Activated CD8-positive, alpha-beta memory T cell treated with anti-CD3 and anti-CD28 coated beads for 1 hour (primary cell): ENCODE data around the gene SPACA9.

Source experiments
- DNase-seq, 2 donors: peaks; one replicate each; pipeline ENCODE4 v3.0.0-alpha.2; 2020; ENCODE audit warnings: low read depth in 1 of 2; ENCODE audit errors: extremely low read depth in 1 of 2

SPACA9 gene

DNA sequence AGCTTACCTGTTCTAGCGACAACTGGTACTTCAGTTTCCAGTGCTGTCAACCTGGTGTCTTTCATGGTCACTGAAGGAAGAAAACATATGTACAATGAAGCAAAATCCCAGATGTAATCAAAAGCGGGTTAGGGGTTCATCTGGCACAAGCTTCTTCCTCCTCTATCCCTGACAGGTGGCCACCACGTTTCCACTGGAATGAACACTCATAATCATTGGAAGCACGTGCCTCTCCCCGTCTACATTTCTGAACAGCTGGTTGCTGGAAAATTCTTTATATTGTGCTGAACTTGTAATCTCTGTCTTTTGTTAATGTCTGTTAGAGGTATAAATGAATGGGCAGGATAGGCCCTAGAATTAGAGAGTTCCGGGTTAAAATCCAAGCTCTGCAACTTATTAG, 56.3 kb downstream of the SPACA9 start:
- DNase-seq = no peak

GRCh38 chr9:132937463-132937901, 58.8 kb downstream of the SPACA9 start:
- no peak for DNase-seq

DNA sequence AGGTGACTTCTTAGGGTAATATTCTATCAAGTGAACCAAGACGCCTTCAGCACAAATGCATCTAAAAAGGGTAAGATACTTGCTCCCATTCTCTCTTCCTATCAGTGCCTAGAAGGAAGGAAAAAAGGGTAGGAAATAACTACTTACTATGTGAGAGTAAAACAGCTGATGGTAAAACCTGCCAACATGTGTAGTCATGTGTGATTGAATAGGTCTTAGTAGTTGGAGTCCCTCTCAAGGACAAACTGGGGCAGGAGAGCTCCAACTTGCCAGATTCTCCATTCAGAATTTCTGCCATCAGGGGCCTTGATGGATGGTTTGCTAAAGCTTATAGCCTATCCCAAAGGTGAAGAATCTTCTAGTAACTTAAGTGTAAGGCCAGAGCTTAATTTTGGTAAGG, 60.5 kb downstream of the SPACA9 start:
- DNase-seq = no peak
